Measurements from ENCODE around the gene ASB7. TPM values are rescaled to one million over a fixed set of nuclear protein-coding genes. Genes with fewer than 3 reads are reported as not detected.
A peak's percentile ranks its signal among the peaks of the same experiment; 100 is the strongest.

The ASB7 gene
- polyA plus RNA-seq, 3 donors = 5.3 to 9.8 (median 7.6) TPM

DNA sequence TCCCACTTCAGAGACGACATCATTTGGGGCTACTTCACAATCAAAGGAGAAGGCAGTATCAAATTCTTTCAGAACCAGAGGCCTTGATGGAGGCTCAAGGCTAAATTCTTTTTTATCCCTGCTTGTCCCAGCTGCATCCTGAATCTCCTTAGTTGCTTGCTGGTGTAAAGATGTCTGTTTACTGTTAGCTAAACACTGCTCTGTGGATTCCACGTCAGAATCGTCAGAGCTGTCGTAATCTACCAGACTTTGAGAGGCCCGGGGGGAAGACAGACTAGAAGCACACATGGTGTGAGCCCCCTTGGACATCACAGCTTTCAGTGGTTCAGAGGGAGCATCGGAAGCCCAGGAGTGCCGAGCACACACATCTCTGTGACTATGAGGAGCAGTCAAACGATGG, 33.0 kb upstream of the ASB7 start:
- Mint-ChIP-seq H3K27ac (peak overlapping the region in 1 of 7 donors; percentile 80), H3K27me3 (ENCODE audit: low read depth in 3 of 3) (no peaks in the 10 kb centered on the region), H3K4me1 (peaks cover 10% of the 10 kb centered on the region), H3K4me3 (no peak overlapping the region), H3K36me3 (peaks cover 43 to 49% of the 10 kb centered on the region in 2 donors), H3K9me3 (no peaks in the 10 kb centered on the region)
- no peak overlapping the region for H3K4me2 ChIP-seq (replicated peaks; ENCODE audit: extremely low read depth, low read length, poor library complexity, severe bottlenecking)
- H2AFZ ChIP-seq (ENCODE audit: insufficient read depth, low read depth, low read length, poor library complexity, severe bottlenecking) = no peak overlapping the region
- intact Hi-C loops (cut with micrococcal nuclease) = no loop called here
- H3K36me3 ChIP-seq (replicated peaks in 1 of 2; ENCODE audit: control insufficient read depth in 1 of 2, insufficient read depth in 2 of 2, low read length in 2 of 2) = peaks cover 23 to 56% of the 10 kb centered on the region in 2 donors
- H3K79me2 ChIP-seq (ENCODE audit: insufficient read depth, low read length) = no peaks in the 10 kb centered on the region
- H3K4me1 ChIP-seq (ENCODE audit: control insufficient read depth in 1 of 2, insufficient read depth in 2 of 2, low read length in 2 of 2) = peaks cover 7 to 15% of the 10 kb centered on the region in 2 donors
- H4K20me1 ChIP-seq (ENCODE audit: insufficient read depth, low read length) = no peaks in the 10 kb centered on the region
- DNase-seq = no peak
- H3K9me3 ChIP-seq (replicated peaks in 1 of 2; ENCODE audit: control insufficient read depth in 1 of 2, insufficient read depth in 1 of 2, low read length in 2 of 2) = no peaks in the 10 kb centered on the region
- H3K9ac ChIP-seq (ENCODE audit: insufficient read depth, low read length, poor library complexity, severe bottlenecking) = no peak overlapping the region
- 89% methylated on average over 6 of the region's 8 CpGs for WGBS (ENCODE audit: insufficient coverage)
- H3K27ac ChIP-seq (ENCODE audit: low read depth in 1 of 2, low read length in 2 of 2) = no peak overlapping the region
- H3K27me3 ChIP-seq (ENCODE audit: control insufficient read depth in 2 of 2, insufficient read depth in 2 of 2, low read length in 2 of 2) = no peaks in the 10 kb centered on the region
- no peak overlapping the region for H3K4me3 ChIP-seq (replicated peaks in 1 of 3; ENCODE audit: low read depth in 2 of 3, low read length in 3 of 3)
- TF ChIP-seq, protein P1, sequence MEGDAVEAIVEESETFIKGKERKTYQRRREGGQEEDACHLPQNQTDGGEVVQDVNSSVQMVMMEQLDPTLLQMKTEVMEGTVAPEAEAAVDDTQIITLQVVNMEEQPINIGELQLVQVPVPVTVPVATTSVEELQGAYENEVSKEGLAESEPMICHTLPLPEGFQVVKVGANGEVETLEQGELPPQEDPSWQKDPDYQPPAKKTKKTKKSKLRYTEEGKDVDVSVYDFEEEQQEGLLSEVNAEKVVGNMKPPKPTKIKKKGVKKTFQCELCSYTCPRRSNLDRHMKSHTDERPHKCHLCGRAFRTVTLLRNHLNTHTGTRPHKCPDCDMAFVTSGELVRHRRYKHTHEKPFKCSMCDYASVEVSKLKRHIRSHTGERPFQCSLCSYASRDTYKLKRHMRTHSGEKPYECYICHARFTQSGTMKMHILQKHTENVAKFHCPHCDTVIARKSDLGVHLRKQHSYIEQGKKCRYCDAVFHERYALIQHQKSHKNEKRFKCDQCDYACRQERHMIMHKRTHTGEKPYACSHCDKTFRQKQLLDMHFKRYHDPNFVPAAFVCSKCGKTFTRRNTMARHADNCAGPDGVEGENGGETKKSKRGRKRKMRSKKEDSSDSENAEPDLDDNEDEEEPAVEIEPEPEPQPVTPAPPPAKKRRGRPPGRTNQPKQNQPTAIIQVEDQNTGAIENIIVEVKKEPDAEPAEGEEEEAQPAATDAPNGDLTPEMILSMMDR (IDR thresholded peaks at IDR 0.05) = no peak

DNA sequence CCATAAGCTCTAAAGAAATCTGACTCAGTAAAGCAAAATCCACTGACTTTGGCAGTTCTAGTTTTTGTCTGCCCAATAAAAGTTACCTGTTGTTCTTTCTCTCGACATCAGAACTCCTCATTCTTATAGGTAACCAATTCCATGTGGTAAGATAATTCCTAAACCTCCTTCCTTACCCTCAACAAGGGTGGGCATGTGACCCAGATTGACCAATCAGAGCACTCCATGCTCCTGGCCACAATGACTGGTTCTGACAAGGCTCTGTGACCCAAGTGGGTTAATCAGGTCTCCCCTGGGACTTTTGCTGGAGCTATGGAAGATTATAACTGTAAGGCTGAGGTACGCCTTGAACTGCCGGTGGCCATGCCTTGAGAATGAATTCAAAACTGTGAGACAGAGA, 32.1 kb upstream of the ASB7 start:
- Histone ChIP-seq H3K9me3 (replicated peaks in 1 of 2; ENCODE audit: control insufficient read depth in 1 of 2, insufficient read depth in 1 of 2, low read length in 2 of 2) (no peaks in the 10 kb centered on the region), H3K79me2 (ENCODE audit: insufficient read depth, low read length) (no peaks in the 10 kb centered on the region), H3K4me2 (replicated peaks; ENCODE audit: extremely low read depth, low read length, poor library complexity, severe bottlenecking) (no peak overlapping the region), H3K4me3 (replicated peaks in 1 of 3; ENCODE audit: low read depth in 2 of 3, low read length in 3 of 3) (no peak overlapping the region), H3K27me3 (ENCODE audit: control insufficient read depth in 2 of 2, insufficient read depth in 2 of 2, low read length in 2 of 2) (no peaks in the 10 kb centered on the region), H3K4me1 (ENCODE audit: control insufficient read depth in 1 of 2, insufficient read depth in 2 of 2, low read length in 2 of 2) (peaks cover 7 to 9% of the 10 kb centered on the region in 2 donors), H3K9ac (ENCODE audit: insufficient read depth, low read length, poor library complexity, severe bottlenecking) (no peak overlapping the region), H2AFZ (ENCODE audit: insufficient read depth, low read depth, low read length, poor library complexity, severe bottlenecking) (no peak overlapping the region), H3K36me3 (replicated peaks in 1 of 2; ENCODE audit: control insufficient read depth in 1 of 2, insufficient read depth in 2 of 2, low read length in 2 of 2) (peaks cover 23 to 62% of the 10 kb centered on the region in 2 donors), H3K27ac (ENCODE audit: low read depth in 1 of 2, low read length in 2 of 2) (no peak overlapping the region), H4K20me1 (ENCODE audit: insufficient read depth, low read length) (no peaks in the 10 kb centered on the region)
- Mint-ChIP-seq H3K27ac (no peak overlapping the region), H3K4me1 (peaks cover 6% of the 10 kb centered on the region), H3K27me3 (ENCODE audit: low read depth in 3 of 3) (no peaks in the 10 kb centered on the region), H3K36me3 (peaks cover 48 to 56% of the 10 kb centered on the region in 2 donors), H3K4me3 (no peak overlapping the region), H3K9me3 (no peaks in the 10 kb centered on the region)
- no CpG with 5 or more reads among the region's 3 CpGs for WGBS (ENCODE audit: insufficient coverage)
- no peak for DNase-seq
- intact Hi-C loops (cut with micrococcal nuclease) = loop anchor here (5.0 kb wide), 2 partner anchors 223 to 228 kb away; partner anchors contain the start of gene ADAMTS17 (in 1 of the 2)
- TF ChIP-seq, protein P1 (IDR thresholded peaks at IDR 0.05) = no peak

Data from CD14-positive monocyte (primary cell).